Transverse colon (tissue), 4 donors: Measurements from ENCODE around the gene TRAF7. TPM values are rescaled to one million over a fixed set of nuclear protein-coding genes. Genes with fewer than 3 reads are reported as not detected.

ENCODE experiments used
- DNase-seq: peaks from one replicate; pipeline ENCODE4 v3.0.0-alpha.2; 2019
- H3K27ac ChIP-seq, 4 donors: fragments of 200-600 bp; sonication (generic); 2 replicates each; pipeline ENCODE4 v1.5.1; 2016 to 2018; ENCODE audit warnings: inconsistent platforms in 4 of 4
- H3K27me3 ChIP-seq: fragments of 200-600 bp; sonication (generic); 2 replicates; pipeline ENCODE4 v1.5.1; 2017; ENCODE audit warnings: inconsistent platforms
- H3K36me3 ChIP-seq, 4 donors: fragments of 200-600 bp; sonication (generic); 2 replicates each; pipeline ENCODE4 v1.5.1; 2017 to 2019; ENCODE audit warnings: inconsistent platforms in 4 of 4
- H3K4me1 ChIP-seq, 4 donors: fragments of 200-600 bp; sonication (generic); 2 replicates each; pipeline ENCODE4 v1.5.1; 2017 to 2020; ENCODE audit warnings: inconsistent platforms in 4 of 4
- H3K4me3 ChIP-seq, 4 donors: fragments of 200-600 bp; sonication (generic); 1 replicate in 1 of 4; 2 replicates in 3 of 4; pipeline versions ENCODE4 v1.5.1 to v1.6.1; 2017 to 2019; ENCODE audit warnings: inconsistent platforms in 4 of 4
- H3K9me3 ChIP-seq, 2 donors: fragments of 200-600 bp; sonication (generic); 2 replicates each; pipeline ENCODE4 v1.5.1; 2017 to 2019; ENCODE audit warnings: inconsistent platforms in 2 of 2
- CTCF ChIP-seq, 5 experiments: fragments of 200-600 bp in 3 of 5; fragments of 450-650 bp in 2 of 5; sonication (generic) in 3 of 5; IDR thresholded peaks; 1 replicate in 2 of 5; 2 replicates in 3 of 5; pipeline ENCODE4 v1.5.1; 2016 to 2017; ENCODE audit warnings: antibody characterized with exemption in 5 of 5, inconsistent platforms in 3 of 5, mild to moderate bottlenecking in 2 of 5, moderate library complexity in 1 of 5
- EP300 ChIP-seq: sonication (generic); formaldehyde crosslinking; IDR thresholded peaks from one replicate; pipeline ENCODE4 v1.6.1; 2017; ENCODE audit warnings: antibody characterized with exemption, low read depth
- POLR2A ChIP-seq: fragments of 450-650 bp; IDR thresholded peaks from one replicate; pipeline ENCODE4 v1.6.1; 2016; ENCODE audit warnings: antibody characterized with exemption, mild to moderate bottlenecking, moderate library complexity
- POLR2AphosphoS5 ChIP-seq, 3 donors: sonication (generic); formaldehyde crosslinking; IDR thresholded peaks; one replicate each; pipeline ENCODE4 v1.6.1; 2016; ENCODE audit warnings: antibody characterized with exemption in 3 of 3
- WGBS, 2 donors: methylation state at CpG; one replicate each; pipeline ENCODE4 v1.1.5; 2018; ENCODE audit warnings: low coverage in 1 of 2; 5-methylcytosine and 5-hydroxymethylcytosine counted together
- in situ Hi-C, 4 donors: fragments of 200-750 bp; cut with MboI; loops; one replicate each; pipeline versions ENCODE4 v1.15.0 to v1.15.1; 2017; ENCODE audit warnings: low sequenced_read_pairs in 3 of 4, low pct_ligation_motif_present in 1 of 4, low pct_unique_long_range_greater_than_20kb in 1 of 4
- intact Hi-C: fragments of 100-400 bp; cut with DNase I; formaldehyde crosslinking; loops from one replicate; pipeline ENCODE4 v1.15.1; 2023; ENCODE audit warnings: low total_unique reads
- total RNA-seq, 4 donors: library from RNA; depleted of rRNA; stranded (reverse); fragments of >200 nt; gene quantifications; one replicate each; pipeline ENCODE4 v1.1.0, GENCODE V29; 2016

The TRAF7 gene
- total RNA-seq, 4 donors from 2014 or later = 43.4 to 80.4 (median 63.0) TPM

GRCh38 chr16:2170587-2171435 lies 15.2 kb downstream of the TRAF7 start:
- Histone ChIP-seq H3K36me3 (peaks cover 0 to 21% (median 8%) of the 10 kb centered on the region in 4 donors), H3K27ac (peak overlapping the region in 1 of 4 donors; percentile 9)

GRCh38 chr16:2171601-2172178 lies 16.1 kb downstream of the TRAF7 start:
- no peak for TF ChIP-seq POLR2AphosphoS5 (IDR thresholded peaks at IDR 0.05)
- no peak for TF ChIP-seq EP300
- no peak for TF ChIP-seq POLR2A
- 94 to 100% methylated on average over 1 to 17 of the region's 28 CpGs for WGBS, 2 donors
- DNase-seq = no peak
- H3K27ac ChIP-seq = no peak overlapping the region
- no peaks in the 10 kb centered on the region for H3K4me1 ChIP-seq
- H3K36me3 ChIP-seq = peaks cover 0 to 26% (median 11%) of the 10 kb centered on the region in 4 donors
- no peaks in the 10 kb centered on the region for H3K27me3 ChIP-seq
- no peaks in the 10 kb centered on the region for H3K9me3 ChIP-seq
- no peak overlapping the region for H3K4me3 ChIP-seq
- in situ Hi-C loops = loop anchor here in 1 of 4 donors (25.0 kb wide), 1 partner anchor 316 kb away; the partner anchor contains the start of gene TBC1D24
- intact Hi-C loops = no loop called here

More at GRCh38 chr16:2170587-2171435, 15.2 kb downstream of the TRAF7 start:
- Histone ChIP-seq H3K27me3 (no peaks in the 10 kb centered on the region), H3K4me3 (peak overlapping the region in 1 of 4 donors; percentile 2), H3K4me1 (no peaks in the 10 kb centered on the region), H3K9me3 (no peaks in the 10 kb centered on the region)
- WGBS, 2 donors = 92% methylated on average over 33 of the region's 47 CpGs; no CpG with 5 or more reads in 1 of the 2 donors
- DNase-seq = no peak
- intact Hi-C loops (no loop called here), in situ Hi-C loops (loop anchor here in 1 of 4 donors (25.0 kb wide), 1 partner anchor 316 kb away; the partner anchor contains the start of gene TBC1D24)
- TF ChIP-seq CTCF (IDR thresholded peaks at IDR 0.05) (no peak), POLR2A (no peak), EP300 (no peak)

- WGBS, 2 donors = 95% methylated on average over 29 of the region's 29 CpGs; no CpG with 5 or more reads in 1 of the 2 donors
- H3K27ac ChIP-seq = no peak overlapping the region
Measured at GRCh38 chr16:2172688-2173335, 17.2 kb downstream of the TRAF7 start.

More at GRCh38 chr16:2172688-2173335, 17.2 kb downstream of the TRAF7 start:
- no peak for DNase-seq
- Histone ChIP-seq H3K27me3 (no peaks in the 10 kb centered on the region), H3K9me3 (no peaks in the 10 kb centered on the region), H3K4me1 (no peaks in the 10 kb centered on the region), H3K4me3 (no peak overlapping the region), H3K36me3 (peaks cover 0 to 30% (median 14%) of the 10 kb centered on the region in 4 donors)
- in situ Hi-C loops (loop anchor here in 1 of 4 donors (25.0 kb wide), 1 partner anchor 314 kb away; the partner anchor contains the start of gene TBC1D24), intact Hi-C loops (no loop called here)
- TF ChIP-seq EP300 = no peak
- TF ChIP-seq POLR2AphosphoS5 (IDR thresholded peaks at IDR 0.05) = no peak
- no peak for TF ChIP-seq CTCF (IDR thresholded peaks at IDR 0.05)
- no peak for TF ChIP-seq POLR2A
